ENCODE results near the gene CRCP. TPM values are rescaled to one million over a fixed set of nuclear protein-coding genes. Genes with fewer than 3 reads are reported as not detected.

The CRCP gene
- total RNA-seq, 2 donors from 2014 or later: 37.9 to 48.1 TPM

- H3K27ac ChIP-seq: no peak overlapping the region
- no peak for DNase-seq (ENCODE audit: low spot score)
Observed at GRCh38 chr7:66157060-66157459, 42.4 kb downstream of the CRCP start.

GRCh38 chr7:66162622-66163021, 48.0 kb downstream of the CRCP start:
- TF ChIP-seq POLR2AphosphoS5 (IDR thresholded peaks at IDR 0.05) (no peak), POLR2A (IDR thresholded peaks at IDR 0.05) (no peak), CTCF (IDR thresholded peaks at IDR 0.05) (no peak)
- Histone ChIP-seq H3K4me3 (no peak overlapping the region), H3K4me1 (replicated peaks) (no peaks in the 10 kb centered on the region), H3K27ac (no peak overlapping the region), H3K36me3 (no peaks in the 10 kb centered on the region), H3K9me3 (no peaks in the 10 kb centered on the region), H3K27me3 (replicated peaks; ENCODE audit: insufficient read depth) (no peaks in the 10 kb centered on the region)
- intact Hi-C loops (cut with DNase I): no loop called here
- DNase-seq (ENCODE audit: low spot score): no peak
- WGBS: 83% methylated on average over 4 of the region's 4 CpGs

More at GRCh38 chr7:66157060-66157459, 42.4 kb downstream of the CRCP start:
- Histone ChIP-seq H3K9me3 (no peaks in the 10 kb centered on the region), H3K36me3 (peaks cover 0 to 6% of the 10 kb centered on the region in 2 donors), H3K27me3 (replicated peaks; ENCODE audit: insufficient read depth) (no peaks in the 10 kb centered on the region), H3K4me1 (replicated peaks) (no peaks in the 10 kb centered on the region), H3K4me3 (no peak overlapping the region)
- TF ChIP-seq POLR2AphosphoS5 (IDR thresholded peaks at IDR 0.05) (no peak), POLR2A (IDR thresholded peaks at IDR 0.05) (no peak), CTCF (IDR thresholded peaks at IDR 0.05) (no peak)
- intact Hi-C loops (cut with DNase I): no loop called here
- 55% methylated on average over 3 of the region's 3 CpGs for WGBS

- TF ChIP-seq POLR2AphosphoS5 (IDR thresholded peaks at IDR 0.05) (no peak), CTCF (IDR thresholded peaks at IDR 0.05) (no peak), POLR2A (IDR thresholded peaks at IDR 0.05) (no peak)
- Histone ChIP-seq H3K27me3 (replicated peaks; ENCODE audit: insufficient read depth) (no peaks in the 10 kb centered on the region), H3K36me3 (no peaks in the 10 kb centered on the region), H3K27ac (no peak overlapping the region), H3K4me3 (no peak overlapping the region), H3K4me1 (replicated peaks) (no peaks in the 10 kb centered on the region), H3K9me3 (no peaks in the 10 kb centered on the region)
- 93% methylated on average over 1 of the region's 1 CpG for whole genome bisulfite sequencing
- no peak for DNase-seq (ENCODE audit: low spot score)
- intact Hi-C loops (cut with DNase I): no loop called here
Observed at GRCh38 chr7:66163186-66163610, 48.6 kb downstream of the CRCP start.

GRCh38 chr7:66164356-66164755, 49.7 kb downstream of the CRCP start:
- Histone ChIP-seq H3K27ac (no peak overlapping the region), H3K27me3 (replicated peaks; ENCODE audit: insufficient read depth) (no peaks in the 10 kb centered on the region), H3K36me3 (no peaks in the 10 kb centered on the region), H3K9me3 (no peaks in the 10 kb centered on the region), H3K4me3 (no peak overlapping the region), H3K4me1 (replicated peaks) (no peaks in the 10 kb centered on the region)
- DNase-seq (ENCODE audit: low spot score): no peak
- 90% methylated on average over 7 of the region's 7 CpGs for WGBS
- intact Hi-C loops (cut with DNase I): no loop called here
- TF ChIP-seq CTCF (IDR thresholded peaks at IDR 0.05) (no peak), POLR2AphosphoS5 (IDR thresholded peaks at IDR 0.05) (no peak), POLR2A (IDR thresholded peaks at IDR 0.05) (no peak)

GRCh38 chr7:66167773-66168387, 53.2 kb downstream of the CRCP start:
- Histone ChIP-seq H3K27ac (no peak overlapping the region), H3K4me3 (no peak overlapping the region), H3K36me3 (no peaks in the 10 kb centered on the region), H3K9me3 (no peaks in the 10 kb centered on the region), H3K4me1 (replicated peaks) (no peaks in the 10 kb centered on the region), H3K27me3 (replicated peaks; ENCODE audit: insufficient read depth) (no peaks in the 10 kb centered on the region)
- 56% methylated on average over 7 of the region's 7 CpGs for WGBS
- intact Hi-C loops (cut with DNase I): no loop called here
- DNase-seq (ENCODE audit: low spot score): no peak
- TF ChIP-seq POLR2A (IDR thresholded peaks at IDR 0.05): no peak
- no peak for TF ChIP-seq POLR2AphosphoS5 (IDR thresholded peaks at IDR 0.05)
- no peak for TF ChIP-seq CTCF (IDR thresholded peaks at IDR 0.05)
